IMR-90 (cell line): Measurements from ENCODE around the gene NPPC. TPM values are rescaled to one million over a fixed set of nuclear protein-coding genes. Genes with fewer than 3 reads are reported as not detected.

Source experiments
- ATAC-seq: fragments of 200-7000 bp; cut with Tn5 transposase; 2 replicates; pipeline ENCODE4 v1.9.1; 2020; ENCODE audit warnings: low read depth, mild to moderate bottlenecking, moderate library complexity
- BruUV-seq: library from RNA; stranded (reverse); fragments of 400-500 nt; replicated peaks from 2 replicates; lab custom pipeline; 2021; lab: Mats Ljungman, UMichigan
- CTCF ChIA-PET: fragments of 300-600 bp; formaldehyde crosslinking; extraction: SDS; loops from one replicate; lab custom pipeline; 2021; ENCODE audit warnings: antibody characterized with exemption; lab: Yijun Ruan, JAX
- POLR2A ChIA-PET: fragments of 300-600 bp; sonication (Branson Sonifier 250); formaldehyde crosslinking; loops from one replicate; lab custom pipeline; 2022; ENCODE audit warnings: antibody characterized with exemption; ENCODE audit not compliant: unreplicated experiment; lab: Charles Lee
- DNase-seq: peaks from one replicate; pipeline ENCODE4 v3.0.0; 2013
- H2AFZ ChIP-seq: replicated peaks from 2 replicates; pipeline ENCODE3; 2013; ENCODE audit warnings: low read length, mild to moderate bottlenecking; ENCODE audit not compliant: poor library complexity
- H2AK5ac ChIP-seq: 2 replicates; pipeline ENCODE4 v1.6.1; 2013; ENCODE audit warnings: low read depth, low read length, inconsistent platforms
- H2AK9ac ChIP-seq: replicated peaks from 2 replicates; pipeline ENCODE3; 2013; ENCODE audit warnings: mild to moderate bottlenecking, low read depth, low read length, moderate library complexity; ENCODE audit not compliant: poor library complexity
- H2BK120ac ChIP-seq: 2 replicates; pipeline ENCODE4 v1.6.1; 2013; ENCODE audit warnings: low read depth, low read length, inconsistent platforms
- H2BK15ac ChIP-seq: 3 replicates; pipeline ENCODE4 v1.6.1; 2013; ENCODE audit warnings: low read depth, low read length, inconsistent platforms
- H2BK20ac ChIP-seq: 2 replicates; pipeline ENCODE4 v1.6.1; 2013; ENCODE audit warnings: low read depth, mild to moderate bottlenecking, inconsistent platforms, low read length, moderate library complexity
- H2BK5ac ChIP-seq: 2 replicates; pipeline ENCODE4 v1.6.1; 2013; ENCODE audit warnings: mild to moderate bottlenecking, low read depth, low read length, inconsistent platforms; ENCODE audit not compliant: poor library complexity, severe bottlenecking
- H3K14ac ChIP-seq: replicated peaks from 2 replicates; pipeline ENCODE4 v1.6.1; 2013; ENCODE audit warnings: low read depth, low read length, inconsistent platforms
- H3K18ac ChIP-seq: 2 replicates; pipeline ENCODE4 v1.6.1; 2013; ENCODE audit warnings: low read depth, low read length, control low read depth
- H3K23ac ChIP-seq: 2 replicates; pipeline ENCODE4 v1.6.1; 2013; ENCODE audit warnings: low read depth, low read length, inconsistent platforms
- H3K27ac ChIP-seq: 2 replicates; pipeline ENCODE4 v1.5.1; 2013; ENCODE audit warnings: mild to moderate bottlenecking, control low read depth, low read length; ENCODE audit not compliant: insufficient read depth
- H3K27me3 ChIP-seq: 2 replicates; pipeline ENCODE4 v1.6.1; 2013; ENCODE audit warnings: low read length; ENCODE audit not compliant: control insufficient read depth, insufficient read depth
- H3K36me3 ChIP-seq: 2 replicates; pipeline ENCODE4 v1.6.1; 2013; ENCODE audit warnings: low read length, mixed read lengths; ENCODE audit not compliant: control insufficient read depth, insufficient read depth
- H3K4ac ChIP-seq: 2 replicates; pipeline ENCODE4 v1.6.1; 2013; ENCODE audit warnings: low read depth, low read length, inconsistent platforms
- H3K4me1 ChIP-seq: 2 replicates; pipeline ENCODE4 v1.6.1; 2013; ENCODE audit warnings: low read length, mixed read lengths; ENCODE audit not compliant: control insufficient read depth, insufficient read depth
- H3K4me2 ChIP-seq: 2 replicates; pipeline ENCODE4 v1.6.1; 2013; ENCODE audit warnings: low read depth, mild to moderate bottlenecking, control low read depth, low read length, moderate library complexity
- H3K4me3 ChIP-seq: 2 replicates; pipeline ENCODE4 v1.5.1; 2013; ENCODE audit warnings: low read depth, mild to moderate bottlenecking, control low read depth, low read length, moderate library complexity; ENCODE audit not compliant: insufficient read depth
- H3K56ac ChIP-seq: 2 replicates; pipeline ENCODE4 v1.6.1; 2013; ENCODE audit warnings: low read length, inconsistent platforms; ENCODE audit not compliant: insufficient read depth; ENCODE audit errors: extremely low read depth
- H3K79me1 ChIP-seq, 2 experiments: 2 replicates each; pipeline ENCODE4 v1.6.1; 2013; ENCODE audit warnings: low read length in 2 of 2, inconsistent platforms in 1 of 2, low read depth in 1 of 2
- H3K9ac ChIP-seq: 2 replicates; pipeline ENCODE4 v1.6.1; 2013; ENCODE audit warnings: low read depth, low read length, control low read depth
- H3K9me1 ChIP-seq: 2 replicates; pipeline ENCODE4 v1.6.1; 2013; ENCODE audit warnings: low read length, inconsistent platforms; ENCODE audit not compliant: insufficient read depth
- H3K9me3 ChIP-seq: 2 replicates; pipeline ENCODE4 v1.6.1; 2013; ENCODE audit warnings: low read length; ENCODE audit not compliant: control insufficient read depth, insufficient read depth
- H4K20me1 ChIP-seq: 2 replicates; pipeline ENCODE4 v1.6.1; 2013; ENCODE audit warnings: low read length, inconsistent platforms; ENCODE audit not compliant: insufficient read depth
- H4K5ac ChIP-seq: 2 replicates; pipeline ENCODE4 v1.6.1; 2013; ENCODE audit warnings: mild to moderate bottlenecking, low read depth, low read length, control low read depth
- H4K8ac ChIP-seq, 2 experiments: 2 replicates each; pipeline ENCODE4 v1.6.1; 2013; ENCODE audit warnings: low read depth in 2 of 2, low read length in 2 of 2, control low read depth in 1 of 2, inconsistent platforms in 1 of 2
- H4K91ac ChIP-seq: 2 replicates; pipeline ENCODE4 v1.6.1; 2013; ENCODE audit warnings: low read depth, low read length, inconsistent platforms; ENCODE audit not compliant: insufficient read depth
- BHLHE40 ChIP-seq: fragments of 150-350 bp; IDR thresholded peaks from 2 replicates; pipeline ENCODE4 v1.6.1; 2016; ENCODE audit warnings: mild to moderate bottlenecking, low read depth, low read length
- CEBPB ChIP-seq: IDR thresholded peaks from 2 replicates; pipeline ENCODE4 v1.6.1; 2012; ENCODE audit warnings: low read depth, low read length, improper control_type of control experiment
- CHD1 ChIP-seq: IDR thresholded peaks from 2 replicates; pipeline ENCODE4 v1.6.1; 2012; ENCODE audit warnings: low read depth, low read length, improper control_type of control experiment
- CTCF ChIP-seq: conservative IDR thresholded peaks from 2 replicates; pipeline ENCODE4 v1.5.1; 2012; ENCODE audit warnings: mild to moderate bottlenecking, low read depth, low read length, improper control_type of control experiment
- ELK1 ChIP-seq: fragments of 150-350 bp; IDR thresholded peaks from 2 replicates; pipeline ENCODE4 v1.6.1; 2016; ENCODE audit warnings: low read depth, mild to moderate bottlenecking, low read length, moderate library complexity, borderline replicate concordance
- FOS ChIP-seq: fragments of 150-350 bp; IDR thresholded peaks from 2 replicates; pipeline ENCODE4 v1.6.1; 2016; ENCODE audit warnings: low read depth, low read length
- MAFK ChIP-seq: IDR thresholded peaks from 2 replicates; pipeline ENCODE4 v1.6.1; 2012; ENCODE audit warnings: low read depth, low read length, improper control_type of control experiment
- MAZ ChIP-seq: IDR thresholded peaks from 2 replicates; pipeline ENCODE4 v1.6.1; 2012; ENCODE audit warnings: low read depth, mild to moderate bottlenecking, low read length, improper control_type of control experiment, moderate library complexity, borderline replicate concordance
- MXI1 ChIP-seq: IDR thresholded peaks from 2 replicates; pipeline ENCODE4 v1.6.1; 2012; ENCODE audit warnings: low read depth, mild to moderate bottlenecking, low read length, moderate library complexity, borderline replicate concordance
- NFE2L2 ChIP-seq: fragments of 150-350 bp; IDR thresholded peaks from 2 replicates; pipeline ENCODE4 v1.6.1; 2016; ENCODE audit warnings: low read depth, mild to moderate bottlenecking, low read length
- POLR2A ChIP-seq: IDR thresholded peaks from 2 replicates; pipeline ENCODE4 v1.6.1; 2012; ENCODE audit warnings: mild to moderate bottlenecking, low read depth, low read length
- RAD21 ChIP-seq: IDR thresholded peaks from 2 replicates; pipeline ENCODE4 v1.6.1; 2012; ENCODE audit warnings: low read length, improper control_type of control experiment
- RCOR1 ChIP-seq: IDR thresholded peaks from 2 replicates; pipeline ENCODE4 v1.6.1; 2012; ENCODE audit warnings: mild to moderate bottlenecking, low read length, improper control_type of control experiment; ENCODE audit not compliant: insufficient replicate concordance
- RFX5 ChIP-seq: IDR thresholded peaks from 2 replicates; pipeline ENCODE4 v1.8.0; 2012; ENCODE audit warnings: low read depth, mild to moderate bottlenecking, low read length, moderate library complexity
- SMC3 ChIP-seq: fragments of 150-350 bp; IDR thresholded peaks from 2 replicates; pipeline ENCODE4 v1.6.1; 2016; ENCODE audit warnings: low read depth, mild to moderate bottlenecking, antibody characterized with exemption, low read length, moderate library complexity
- USF2 ChIP-seq: fragments of 150-350 bp; IDR thresholded peaks from 2 replicates; pipeline ENCODE4 v1.6.1; 2017; ENCODE audit warnings: mild to moderate bottlenecking, antibody characterized with exemption, low read length, low read depth
- WGBS, 2 experiments: methylation state at CpG; one replicate each; pipeline versions ENCODE4 v1.1.5 to v1.1.7; 2013; ENCODE audit warnings: missing lambda C conversion rate in 2 of 2; ENCODE audit not compliant: insufficient read length in 1 of 2; ENCODE audit errors: extremely low coverage in 2 of 2; 5-methylcytosine and 5-hydroxymethylcytosine counted together
- dilution Hi-C: fragments of 300-500 bp; cut with HindIII; formaldehyde crosslinking; loops from one replicate; pipeline ENCODE4 v1.14.3; 2018; ENCODE audit warnings: low sequenced_read_pairs; ENCODE audit not compliant: unreplicated experiment
- in situ Hi-C: fragments of 300-500 bp; cut with MboI; formaldehyde crosslinking; loops from 3 replicates; pipeline ENCODE4 v1.14.3; 2019; ENCODE audit warnings: low sequenced_read_pairs, inconsistent platforms, mixed read lengths
- intact Hi-C: fragments of 100-400 bp; cut with micrococcal nuclease; formaldehyde crosslinking; loops from 2 replicates; pipeline ENCODE4 v1.10.0; 2022
- polyA plus RNA-seq, 3 experiments: library from polyadenylated mRNA; depleted of rRNA; stranded (reverse); fragments of >200 nt; gene quantifications; 2 replicates each; pipeline ENCODE4 v1.2.3, GENCODE V29; 2012; ENCODE audit warnings: low replicate concordance in 1 of 3
- total RNA-seq: library from RNA; depleted of rRNA; stranded (reverse); fragments of >200 nt; gene quantifications from 2 replicates; pipeline ENCODE4 v1.2.3, GENCODE V29; 2012

The NPPC gene
- total and polyA plus RNA-seq, 2 of the 4 experiments (the other 2 are of a cell fraction): 0.22 to 0.36 TPM

GRCh38 chr2:231940795-231941194, 14.6 kb upstream of the NPPC start:
- Histone ChIP-seq H4K91ac (no peak overlapping the region), H2BK20ac (no peak overlapping the region), H2AK5ac (no peak overlapping the region), H3K27ac (no peak overlapping the region), H3K9me1 (no peaks in the 10 kb centered on the region; the same call in 1 of the 2 replicates), H3K9me3 (no peaks in the 10 kb centered on the region), H3K27me3 (peaks cover 22% of the 10 kb centered on the region), H3K4me3 (no peak overlapping the region), H3K56ac (no peak overlapping the region), H3K14ac (no peak overlapping the region), H3K23ac (no peak overlapping the region), H3K36me3 (no peaks in the 10 kb centered on the region), H2BK15ac (no peak overlapping the region), H3K4ac (no peak overlapping the region), H4K5ac (no peak overlapping the region), H3K9ac (no peak overlapping the region), H4K20me1 (no peaks in the 10 kb centered on the region), H2AK9ac (no peak overlapping the region), H4K8ac (no peak overlapping the region), H2BK120ac (no peak overlapping the region), H3K4me2 (no peak overlapping the region), H3K4me1 (no peaks in the 10 kb centered on the region), H2BK5ac (no peak overlapping the region), H3K18ac (no peak overlapping the region), H2AFZ (no peak overlapping the region), H3K79me1 (no peaks in the 10 kb centered on the region)
- CTCF ChIA-PET: no interaction called here
- dilution Hi-C loops: no loop called here
- intact Hi-C loops: no loop called here
- BruUV-seq: no TSS peak
- no peak for TF ChIP-seq CEBPB
- TF ChIP-seq SMC3: no peak
- TF ChIP-seq RFX5: no peak
- TF ChIP-seq ELK1: no peak
- no peak for TF ChIP-seq RCOR1
- no peak for TF ChIP-seq RAD21
- no peak for TF ChIP-seq CHD1
- TF ChIP-seq MXI1: no peak
- TF ChIP-seq MAZ: no peak
- no peak for TF ChIP-seq FOS
- TF ChIP-seq NFE2L2: no peak
- TF ChIP-seq USF2: no peak
- TF ChIP-seq BHLHE40: no peak
- no peak for TF ChIP-seq POLR2A
- TF ChIP-seq CTCF: no peak
- TF ChIP-seq MAFK: no peak
- POLR2A ChIA-PET: no interaction called here
- ATAC-seq: no peak
- in situ Hi-C loops: no loop called here
- no peak for DNase-seq
- no CpG with 5 or more reads among the region's 3 CpGs for WGBS, 2 experiments
